HepG2 (cell line): ENCODE data around the gene GLB1L. TPM values are rescaled to one million over a fixed set of nuclear protein-coding genes. Genes with fewer than 3 reads are reported as not detected.

Experiments used
- CHCHD3 ChIP-seq: sonication (generic); formaldehyde crosslinking; IDR thresholded peaks from 2 replicates; pipeline ENCODE4 v1.8.0; 2022; ENCODE audit warnings: mild to moderate bottlenecking, missing genetic modification reagents, moderate library complexity
- FOXM1 ChIP-seq: sonication (generic); formaldehyde crosslinking; IDR thresholded peaks from 2 replicates; pipeline ENCODE4 v1.5.0; 2020; ENCODE audit warnings: missing genetic modification reagents
- JUND ChIP-seq: sonication (generic); formaldehyde crosslinking; IDR thresholded peaks from 2 replicates; pipeline ENCODE4 v1.8.0; 2022; ENCODE audit warnings: mild to moderate bottlenecking, missing genetic modification reagents
- MTF2 ChIP-seq: sonication (generic); formaldehyde crosslinking; IDR thresholded peaks from 2 replicates; pipeline ENCODE4 v1.5.0; 2020; ENCODE audit warnings: missing genetic modification reagents, borderline replicate concordance
- NPAS2 ChIP-seq: sonication (generic); formaldehyde crosslinking; IDR thresholded peaks from 2 replicates; pipeline ENCODE4 v1.8.0; 2022; ENCODE audit warnings: mild to moderate bottlenecking, missing genetic modification reagents, borderline replicate concordance
- NRL ChIP-seq: sonication (generic); formaldehyde crosslinking; IDR thresholded peaks from 2 replicates; pipeline ENCODE4 v1.5.0; 2020; ENCODE audit warnings: missing genetic modification reagents, mild to moderate bottlenecking, moderate library complexity, borderline replicate concordance
- ONECUT2 ChIP-seq: sonication (generic); formaldehyde crosslinking; IDR thresholded peaks from 2 replicates; pipeline ENCODE4 v1.4.0; 2020; ENCODE audit warnings: missing genetic modification reagents
- PTBP1 ChIP-seq: fragments of 200-400 bp; formaldehyde crosslinking; IDR thresholded peaks from 2 replicates; pipeline ENCODE4 v1.6.1; 2018; ENCODE audit warnings: low read length, low read depth; ENCODE audit not compliant: poor library complexity, severe bottlenecking
- SRSF4 ChIP-seq: fragments of 200-400 bp; formaldehyde crosslinking; IDR thresholded peaks from one replicate; pipeline ENCODE4 v1.6.1; 2018; ENCODE audit warnings: mild to moderate bottlenecking, low read depth, low read length, moderate library complexity; ENCODE audit not compliant: poor library complexity, severe bottlenecking
- TCF12 ChIP-seq, 2 experiments: fragments of 450-650 bp in 1 of 2; sonication (generic) in 1 of 2; formaldehyde crosslinking in 1 of 2; IDR thresholded peaks; 2 replicates each; pipeline versions ENCODE4 v1.6.1 to v1.8.0; 2017 to 2022; ENCODE audit warnings: antibody characterized with exemption in 1 of 2, mild to moderate bottlenecking in 1 of 2, missing genetic modification reagents in 1 of 2, moderate library complexity in 1 of 2
- YY1 ChIP-seq: IDR thresholded peaks from 2 replicates; pipeline ENCODE4 v1.6.1; 2011; ENCODE audit warnings: low read length, low read depth, moderate library complexity, mild to moderate bottlenecking; ENCODE audit not compliant: insufficient read depth, insufficient replicate concordance
- ZFX ChIP-seq: sonication (generic); formaldehyde crosslinking; IDR thresholded peaks from 2 replicates; pipeline ENCODE4 v1.4.0; 2020; ENCODE audit warnings: mild to moderate bottlenecking, low read depth, missing genetic modification reagents, moderate library complexity
- ZNF253 ChIP-seq: sonication (generic); formaldehyde crosslinking; IDR thresholded peaks from 2 replicates; pipeline ENCODE4 v1.8.0; 2022; ENCODE audit warnings: mild to moderate bottlenecking, missing genetic modification reagents, borderline replicate concordance
- ZNF260 ChIP-seq: sonication (generic); formaldehyde crosslinking; IDR thresholded peaks from 2 replicates; pipeline ENCODE4 v1.4.0; 2020; ENCODE audit warnings: missing genetic modification reagents, low read depth, mild to moderate bottlenecking, borderline replicate concordance
- ZNF331 ChIP-seq: sonication (generic); formaldehyde crosslinking; IDR thresholded peaks from 2 replicates; pipeline ENCODE4 v1.4.0; 2020; ENCODE audit warnings: missing genetic modification reagents
- ZNF431 ChIP-seq: sonication (generic); formaldehyde crosslinking; IDR thresholded peaks from 2 replicates; pipeline ENCODE4 v1.9.0; 2022; ENCODE audit warnings: missing genetic modification reagents, low read depth, mild to moderate bottlenecking, borderline replicate concordance
- polyA plus RNA-seq, 8 experiments: library from polyadenylated mRNA; depleted of rRNA in 3 of 8; stranded (reverse) in 7 of 8; unstranded in 1 of 8; fragments of >200 nt; fragmentation: Illumina TruSeq in 4 of 8; extraction: Trizol in 4 of 8; gene quantifications; 2 replicates each; pipeline versions ENCODE4 v1.2.1 to v1.2.3, GENCODE V29; 2011 to 2016; ENCODE audit warnings: low read depth in 4 of 8, missing spikeins in 1 of 8, mixed read lengths in 1 of 8; ENCODE audit not compliant: insufficient read depth in 1 of 8
- total RNA-seq, 5 experiments: library from RNA; depleted of rRNA; stranded (reverse); fragments of >200 nt; fragmentation: Illumina TruSeq; extraction: Trizol; gene quantifications; 2 replicates each; pipeline ENCODE4 v1.2.3, GENCODE V29; 2016; ENCODE audit warnings: low read depth in 1 of 5
- TF ChIP-seq, protein P1 (sequence below): sonication (generic); formaldehyde crosslinking; IDR thresholded peaks from 2 replicates; pipeline ENCODE4 v1.4.0; 2020; ENCODE audit warnings: mild to moderate bottlenecking, missing genetic modification reagents
- TF ChIP-seq, protein P2 (sequence below): sonication (generic); formaldehyde crosslinking; IDR thresholded peaks from 2 replicates; pipeline ENCODE4 v1.5.0; 2020; ENCODE audit warnings: missing genetic modification reagents, mild to moderate bottlenecking, borderline replicate concordance
- TF ChIP-seq, protein P3 (sequence below): sonication (generic); formaldehyde crosslinking; IDR thresholded peaks from 2 replicates; pipeline ENCODE4 v1.5.1; 2020; ENCODE audit warnings: missing genetic modification reagents, mild to moderate bottlenecking, borderline replicate concordance
- TF ChIP-seq, protein P4 (sequence below): sonication (generic); formaldehyde crosslinking; IDR thresholded peaks from 2 replicates; pipeline ENCODE4 v1.5.1; 2020; ENCODE audit warnings: mild to moderate bottlenecking, missing genetic modification reagents, borderline replicate concordance
- TF ChIP-seq, protein P5 (sequence below): sonication (generic); formaldehyde crosslinking; conservative IDR thresholded peaks from 2 replicates; pipeline ENCODE4 v1.8.0; 2022; ENCODE audit warnings: mild to moderate bottlenecking, moderate library complexity, missing genetic modification reagents

The GLB1L gene
- total and polyA plus RNA-seq, 2 of the 13 experiments (the other 11 are each of a cell fraction or from before 2014, with no cell fraction given), result 6.8 to 7.3 TPM

- TF ChIP-seq ZNF331 (0 out of 2 replicates have a peak, but pooled peaks have one; percentile 83), PTBP1 (peak; percentile 52), FOXM1 (CRISPR knock-in tag) (no peak), ONECUT2 (CRISPR knock-in tag) (peak; percentile 71), MTF2 (CRISPR knock-in tag) (no peak), ZNF431 (CRISPR knock-in tag) (no peak), YY1 (peak; percentile 13), TCF12 (IDR thresholded peaks at IDR 0.05) (no peak), TCF12 (CRISPR knock-in tag; IDR thresholded peaks at IDR 0.05) (0 out of 2 replicates have a peak, but pooled peaks have one; percentile 32), CHCHD3 (CRISPR knock-in tag) (0 out of 2 replicates have a peak, but pooled peaks have one; percentile 57), NRL (CRISPR knock-in tag) (0 out of 2 replicates have a peak, but pooled peaks have one; percentile 28), ZFX (peak; percentile 96), SRSF4 (no peak), ZNF253 (CRISPR knock-in tag) (0 out of 2 replicates have a peak, but pooled peaks have one; percentile 51), JUND (CRISPR knock-in tag) (no peak), ZNF260 (CRISPR knock-in tag) (no peak), NPAS2 (no peak)
- TF ChIP-seq, protein P1, sequence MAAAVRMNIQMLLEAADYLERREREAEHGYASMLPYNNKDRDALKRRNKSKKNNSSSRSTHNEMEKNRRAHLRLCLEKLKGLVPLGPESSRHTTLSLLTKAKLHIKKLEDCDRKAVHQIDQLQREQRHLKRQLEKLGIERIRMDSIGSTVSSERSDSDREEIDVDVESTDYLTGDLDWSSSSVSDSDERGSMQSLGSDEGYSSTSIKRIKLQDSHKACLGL (CRISPR knock-in tag), result peak; percentile 61; the same call in 1 of the 2 replicates
- TF ChIP-seq, protein P2, sequence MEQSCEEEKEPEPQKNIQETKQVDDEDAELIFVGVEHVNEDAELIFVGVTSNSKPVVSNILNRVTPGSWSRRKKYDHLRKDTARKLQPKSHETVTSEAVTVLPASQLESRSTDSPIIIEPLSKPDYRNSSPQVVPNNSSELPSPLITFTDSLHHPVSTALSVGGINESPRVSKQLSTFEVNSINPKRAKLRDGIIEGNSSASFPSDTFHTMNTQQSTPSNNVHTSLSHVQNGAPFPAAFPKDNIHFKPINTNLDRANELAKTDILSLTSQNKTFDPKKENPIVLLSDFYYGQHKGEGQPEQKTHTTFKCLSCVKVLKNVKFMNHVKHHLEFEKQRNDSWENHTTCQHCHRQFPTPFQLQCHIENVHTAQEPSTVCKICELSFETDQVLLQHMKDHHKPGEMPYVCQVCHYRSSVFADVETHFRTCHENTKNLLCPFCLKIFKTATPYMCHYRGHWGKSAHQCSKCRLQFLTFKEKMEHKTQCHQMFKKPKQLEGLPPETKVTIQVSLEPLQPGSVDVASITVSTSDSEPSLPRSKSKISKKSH (CRISPR knock-in tag), result peak; percentile 90; the same call in 1 of the 2 replicates
- TF ChIP-seq, protein P3, sequence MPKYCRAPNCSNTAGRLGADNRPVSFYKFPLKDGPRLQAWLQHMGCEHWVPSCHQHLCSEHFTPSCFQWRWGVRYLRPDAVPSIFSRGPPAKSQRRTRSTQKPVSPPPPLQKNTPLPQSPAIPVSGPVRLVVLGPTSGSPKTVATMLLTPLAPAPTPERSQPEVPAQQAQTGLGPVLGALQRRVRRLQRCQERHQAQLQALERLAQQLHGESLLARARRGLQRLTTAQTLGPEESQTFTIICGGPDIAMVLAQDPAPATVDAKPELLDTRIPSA, result peak; percentile 3; the same call in 1 of the 2 replicates
- TF ChIP-seq, protein P4, sequence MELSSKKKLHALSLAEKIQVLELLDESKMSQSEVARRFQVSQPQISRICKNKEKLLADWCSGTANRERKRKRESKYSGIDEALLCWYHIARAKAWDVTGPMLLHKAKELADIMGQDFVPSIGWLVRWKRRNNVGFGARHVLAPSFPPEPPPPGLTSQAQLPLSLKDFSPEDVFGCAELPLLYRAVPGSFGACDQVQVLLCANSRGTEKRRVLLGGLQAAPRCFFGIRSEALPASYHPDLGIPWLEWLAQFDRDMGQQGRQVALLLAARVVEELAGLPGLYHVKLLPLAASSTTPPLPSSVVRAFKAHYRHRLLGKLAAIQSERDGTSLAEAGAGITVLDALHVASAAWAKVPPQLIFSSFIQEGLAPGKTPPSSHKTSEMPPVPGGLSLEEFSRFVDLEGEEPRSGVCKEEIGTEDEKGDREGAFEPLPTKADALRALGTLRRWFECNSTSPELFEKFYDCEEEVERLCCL, result 0 out of 2 replicates have a peak, but pooled peaks have one; percentile 23
- TF ChIP-seq, protein P5, sequence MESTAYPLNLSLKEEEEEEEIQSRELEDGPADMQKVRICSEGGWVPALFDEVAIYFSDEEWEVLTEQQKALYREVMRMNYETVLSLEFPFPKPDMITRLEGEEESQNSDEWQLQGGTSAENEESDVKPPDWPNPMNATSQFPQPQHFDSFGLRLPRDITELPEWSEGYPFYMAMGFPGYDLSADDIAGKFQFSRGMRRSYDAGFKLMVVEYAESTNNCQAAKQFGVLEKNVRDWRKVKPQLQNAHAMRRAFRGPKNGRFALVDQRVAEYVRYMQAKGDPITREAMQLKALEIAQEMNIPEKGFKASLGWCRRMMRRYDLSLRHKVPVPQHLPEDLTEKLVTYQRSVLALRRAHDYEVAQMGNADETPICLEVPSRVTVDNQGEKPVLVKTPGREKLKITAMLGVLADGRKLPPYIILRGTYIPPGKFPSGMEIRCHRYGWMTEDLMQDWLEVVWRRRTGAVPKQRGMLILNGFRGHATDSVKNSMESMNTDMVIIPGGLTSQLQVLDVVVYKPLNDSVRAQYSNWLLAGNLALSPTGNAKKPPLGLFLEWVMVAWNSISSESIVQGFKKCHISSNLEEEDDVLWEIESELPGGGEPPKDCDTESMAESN (CRISPR knock-in tag), result peak; percentile 71
Measured at GRCh38 chr2:219229305-219230058, 15.8 kb downstream of the GLB1L start, which contains the start of the genes ANKZF1 and ATG9A (continued).
